Measurements from ENCODE around the gene TOX2.

The TOX2 gene

GRCh38 chr20:44092551-44093248, 178.0 kb downstream of the TOX2 start:
- DNase-seq (ENCODE audit: extremely low read depth in 1 of 2, low read depth in 1 of 2): no peak

- no peak for DNase-seq (ENCODE audit: extremely low read depth in 1 of 2, low read depth in 1 of 2)
Observed at GRCh38 chr20:44093249-44093582, 178.6 kb downstream of the TOX2 start.

- DNase-seq (ENCODE audit: extremely low read depth in 1 of 2, low read depth in 1 of 2): no peak
Observed at GRCh38 chr20:44095831-44096230, 181.2 kb downstream of the TOX2 start.

- DNase-seq (ENCODE audit: extremely low read depth in 1 of 2, low read depth in 1 of 2): no peak
Observed at GRCh38 chr20:44097521-44098255, 183.0 kb downstream of the TOX2 start.

GRCh38 chr20:44098256-44098630, 183.6 kb downstream of the TOX2 start:
- DNase-seq (ENCODE audit: extremely low read depth in 1 of 2, low read depth in 1 of 2): no peak

GRCh38 chr20:44098657-44099056, 184.0 kb downstream of the TOX2 start:
- no peak for DNase-seq (ENCODE audit: extremely low read depth in 1 of 2, low read depth in 1 of 2)

- DNase-seq (ENCODE audit: extremely low read depth in 1 of 2, low read depth in 1 of 2): no peak
Observed at GRCh38 chr20:44099832-44100231, 185.2 kb downstream of the TOX2 start.

GRCh38 chr20:44102582-44102981, 187.9 kb downstream of the TOX2 start:
- no peak for DNase-seq (ENCODE audit: extremely low read depth in 1 of 2, low read depth in 1 of 2)

- no peak for DNase-seq (ENCODE audit: extremely low read depth in 1 of 2, low read depth in 1 of 2)
Observed at GRCh38 chr20:44104798-44105517, 190.3 kb downstream of the TOX2 start.

- no peak for DNase-seq (ENCODE audit: extremely low read depth in 1 of 2, low read depth in 1 of 2)
Observed at GRCh38 chr20:44106615-44107014, 192.0 kb downstream of the TOX2 start.

- DNase-seq (ENCODE audit: extremely low read depth in 1 of 2, low read depth in 1 of 2): no peak
Observed at GRCh38 chr20:44109951-44110361, 195.3 kb downstream of the TOX2 start.

- no peak for DNase-seq (ENCODE audit: extremely low read depth in 1 of 2, low read depth in 1 of 2)
Observed at GRCh38 chr20:44110816-44111568, 196.3 kb downstream of the TOX2 start.

GRCh38 chr20:44111712-44112335, 197.2 kb downstream of the TOX2 start:
- DNase-seq (ENCODE audit: extremely low read depth in 1 of 2, low read depth in 1 of 2): no peak

GRCh38 chr20:44112456-44112855, 197.8 kb downstream of the TOX2 start:
- DNase-seq (ENCODE audit: extremely low read depth in 1 of 2, low read depth in 1 of 2): no peak

- no peak for DNase-seq (ENCODE audit: extremely low read depth in 1 of 2, low read depth in 1 of 2)
Observed at GRCh38 chr20:44112889-44113617, 198.4 kb downstream of the TOX2 start.

GRCh38 chr20:44113618-44114376, 199.1 kb downstream of the TOX2 start:
- no peak for DNase-seq (ENCODE audit: extremely low read depth in 1 of 2, low read depth in 1 of 2)

- DNase-seq (ENCODE audit: extremely low read depth in 1 of 2, low read depth in 1 of 2): no peak
Observed at GRCh38 chr20:44115181-44115580, 200.5 kb downstream of the TOX2 start.

- no peak for DNase-seq (ENCODE audit: extremely low read depth in 1 of 2, low read depth in 1 of 2)
Observed at GRCh38 chr20:44115762-44116644, 201.4 kb downstream of the TOX2 start.

All from activated CD8-positive, alpha-beta memory T cell treated with anti-CD3 and anti-CD28 coated beads for 1 hour (primary cell).